HG03558 (cell line): ENCODE data around the gene ACR.
"Not testable (repeated sequence)": the region's sequence is repeated elsewhere in the genome, so short reads cannot be mapped to it uniquely, and the experiment has no call there.

Source experiments
- ATAC-seq: cut with Tn5 transposase; IDR thresholded peaks from one replicate; pipeline ENCODE4 v1.9.1; 2021; ENCODE audit warnings: moderate number of reproducible peaks; ENCODE audit not compliant: unreplicated experiment; ENCODE audit errors: extremely low read depth

Gene ACR

GRCh38 chr22:50730941-50731661 is 6.9 kb upstream of the ACR start:
- ATAC-seq, result no peak

DNA sequence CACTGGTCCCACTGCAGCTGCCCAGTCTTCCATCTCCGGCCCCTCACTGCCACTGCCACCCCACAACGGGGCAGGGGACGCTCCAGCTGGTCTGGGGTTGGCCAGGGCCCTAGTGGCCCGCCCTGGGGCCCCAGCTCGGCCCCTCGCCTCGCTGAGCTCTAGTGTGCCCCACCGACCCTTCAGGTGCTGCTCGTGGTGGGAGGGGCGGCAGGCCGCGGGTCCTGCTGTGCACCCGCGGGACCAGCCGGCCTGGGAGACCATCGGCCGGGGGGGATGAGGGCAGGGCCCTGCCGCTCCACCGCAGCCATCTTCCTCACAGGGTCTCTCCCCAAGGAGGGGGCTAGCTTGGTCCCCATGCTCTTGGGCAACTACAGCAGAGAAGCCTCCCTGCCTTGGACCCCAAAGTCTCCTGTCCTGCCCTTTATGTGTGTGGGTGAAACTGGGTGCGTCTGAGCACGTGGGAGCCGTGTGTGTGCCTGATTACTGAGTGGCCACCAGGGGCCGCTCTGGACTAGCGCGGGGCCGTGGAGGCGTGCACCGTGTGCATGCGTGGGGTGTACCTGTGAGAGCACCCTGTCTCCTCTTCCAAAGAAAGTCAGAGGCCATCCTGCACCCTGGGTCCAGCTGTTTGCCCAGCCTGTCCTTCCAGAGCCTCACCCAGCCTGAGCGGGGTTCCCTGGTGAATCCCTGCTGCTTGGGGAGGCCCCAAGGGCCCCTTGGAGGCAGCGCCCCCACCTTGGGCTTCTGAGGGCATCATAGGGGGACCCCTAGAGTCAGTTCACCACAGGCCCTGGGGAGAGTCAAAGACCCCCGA is 6.0 kb upstream of the ACR start:
- ATAC-seq, result no peak

DNA sequence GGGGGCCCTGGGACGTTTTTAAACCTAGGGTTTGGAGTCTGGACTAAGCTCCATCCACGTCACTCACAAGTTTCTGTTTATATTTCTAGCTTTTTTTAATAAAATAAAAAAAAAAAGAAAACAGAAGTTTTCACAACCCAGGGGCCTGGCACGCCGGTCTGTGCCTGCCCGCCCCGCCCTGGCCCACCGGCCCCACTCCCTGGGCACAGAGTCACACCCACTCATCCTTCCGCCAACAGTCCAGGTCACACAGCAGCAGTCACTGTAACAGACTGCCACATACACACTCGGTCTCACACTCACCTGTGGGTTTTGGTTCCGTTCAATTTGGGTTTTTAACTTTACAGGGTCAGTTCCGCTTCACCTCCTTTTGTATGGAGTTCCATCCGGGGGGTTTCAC is 5.3 kb upstream of the ACR start:
- no peak for ATAC-seq

DNA sequence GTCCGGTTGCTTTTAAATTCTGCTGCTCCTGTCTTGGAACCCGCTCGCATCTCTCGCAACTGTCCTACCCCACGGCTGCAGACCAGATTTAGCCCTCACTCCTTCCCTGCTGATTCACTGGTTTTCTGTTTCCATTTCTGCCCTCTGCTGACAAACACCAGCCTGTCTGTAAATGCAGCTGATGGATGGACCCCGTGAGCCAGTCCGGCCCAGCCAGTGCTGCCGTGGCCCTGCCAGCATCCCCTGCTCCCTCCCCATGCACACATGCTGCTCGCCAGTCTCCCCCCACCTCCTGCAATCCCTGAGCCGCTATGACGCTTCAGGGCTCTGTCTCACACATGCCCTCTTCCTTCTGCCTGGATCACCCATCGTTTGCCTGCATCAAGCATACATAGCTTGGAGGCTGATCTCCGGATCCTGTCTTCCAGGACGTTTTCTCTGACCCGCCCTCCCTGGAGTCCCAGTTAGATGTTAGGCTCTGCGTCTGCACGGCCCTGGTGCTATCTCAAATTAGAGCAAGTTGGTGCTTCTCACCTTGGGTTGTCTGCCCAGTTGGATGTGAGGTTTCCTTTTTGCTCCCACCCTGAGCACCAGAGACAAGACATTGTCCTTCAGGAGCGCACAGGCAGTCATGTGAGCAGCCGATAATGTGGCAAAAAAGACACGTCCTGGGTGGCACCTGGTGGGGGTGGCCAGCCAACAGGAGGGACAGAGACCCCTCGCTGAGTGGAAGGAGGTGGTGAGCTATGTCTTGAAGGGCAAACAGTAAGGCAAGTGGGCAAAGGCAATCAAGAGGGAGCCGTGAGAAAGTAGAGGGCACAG is 4.3 kb upstream of the ACR start:
- ATAC-seq, result no peak

DNA sequence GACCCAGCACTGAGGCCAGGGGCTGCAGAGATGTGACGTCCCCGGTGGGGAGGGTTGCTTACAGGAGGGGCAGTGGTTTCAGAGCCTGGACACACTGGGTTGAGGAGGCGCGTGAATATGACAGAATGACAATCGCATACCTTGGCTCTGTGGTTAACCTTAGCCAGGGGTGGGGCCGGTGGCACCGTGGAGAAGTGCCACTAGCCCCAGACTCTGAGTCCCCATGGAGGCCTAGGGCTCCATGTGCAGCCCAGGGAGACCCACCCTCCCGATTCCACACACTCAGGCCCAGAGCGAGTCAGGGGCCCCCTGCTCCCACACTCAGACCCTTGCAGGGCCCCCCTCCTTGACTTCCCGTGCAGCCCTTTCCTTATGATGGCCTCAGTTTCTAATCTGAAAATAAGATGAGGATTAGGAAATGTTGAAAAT is 3.6 kb upstream of the ACR start:
- no peak for ATAC-seq

DNA sequence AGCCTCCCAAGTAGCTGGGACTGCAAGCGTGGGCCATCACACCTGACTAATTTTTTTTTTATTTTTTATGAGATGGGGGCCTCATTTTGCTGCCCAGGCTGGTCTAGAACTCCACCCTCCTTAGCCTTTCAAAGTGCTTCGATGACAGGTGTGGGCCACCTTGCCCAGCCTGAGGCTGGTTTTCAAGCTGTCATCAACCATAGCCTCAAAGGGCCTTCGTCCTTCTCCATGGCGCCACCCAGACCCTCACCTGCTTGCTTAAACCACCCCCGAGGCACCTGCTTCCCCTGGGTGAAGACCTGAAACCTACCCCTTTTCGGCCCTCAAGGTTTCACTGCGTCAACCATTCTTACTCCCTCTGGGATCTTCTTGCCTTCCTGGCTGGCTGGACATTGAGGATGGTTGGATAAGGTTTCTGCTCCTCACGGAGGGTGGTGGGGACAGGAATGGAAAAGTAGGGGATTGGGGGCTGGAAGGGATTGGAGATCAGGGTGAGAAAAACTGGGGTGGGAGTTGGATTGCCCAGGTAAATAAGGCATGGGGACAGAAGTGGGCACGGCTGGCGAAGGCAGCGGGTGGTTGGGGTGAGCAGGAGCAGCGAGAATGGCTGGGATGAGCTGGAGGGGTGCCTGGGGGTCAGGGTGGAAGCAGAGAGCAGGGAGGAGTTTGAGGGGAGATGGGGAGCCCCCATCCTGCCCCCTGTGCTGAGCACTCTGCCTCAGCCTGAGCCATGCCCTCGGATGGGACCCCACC is 2.8 kb upstream of the ACR start:
- ATAC-seq, result no peak

DNA sequence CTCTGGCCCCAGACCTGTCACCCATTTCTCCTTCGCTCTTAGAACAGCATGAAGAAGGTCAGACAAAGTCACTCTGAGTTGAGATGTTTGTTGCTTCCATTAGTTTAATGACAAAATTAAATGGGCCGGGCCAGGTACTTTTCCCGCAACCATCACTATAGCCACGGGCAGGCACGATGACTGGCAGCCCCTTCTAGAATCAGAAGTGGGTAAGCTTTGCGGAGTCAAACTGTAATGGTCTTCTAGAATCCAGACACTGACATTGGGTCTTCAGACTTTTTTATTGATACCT is 2.3 kb upstream of the ACR start:
- no peak for ATAC-seq

- ATAC-seq, result no peak
These were observed 734 bp downstream of the ACR start for GRCh38 chr22:50738649-50739227.

DNA sequence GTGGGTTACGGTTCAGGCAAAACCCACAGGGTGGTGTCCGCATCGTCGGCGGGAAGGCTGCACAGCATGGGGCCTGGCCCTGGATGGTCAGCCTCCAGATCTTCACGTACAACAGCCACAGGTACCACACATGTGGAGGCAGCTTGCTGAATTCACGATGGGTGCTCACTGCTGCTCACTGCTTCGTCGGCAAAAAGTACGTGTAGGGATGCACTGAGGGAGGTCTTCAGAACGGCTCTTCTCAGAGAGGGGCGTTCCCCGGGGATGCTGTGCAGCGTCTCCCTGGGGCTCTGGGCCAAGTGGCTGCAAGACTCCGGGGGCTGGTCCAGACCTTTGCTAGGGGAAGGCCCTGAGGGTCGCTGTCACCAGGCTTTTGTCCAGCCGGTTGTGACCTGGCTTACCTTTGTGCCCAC is 1.3 kb downstream of the ACR start:
- ATAC-seq, result no peak

- no peak for ATAC-seq
These were observed 1.9 kb downstream of the ACR start for GRCh38 chr22:50739894-50740293.

DNA sequence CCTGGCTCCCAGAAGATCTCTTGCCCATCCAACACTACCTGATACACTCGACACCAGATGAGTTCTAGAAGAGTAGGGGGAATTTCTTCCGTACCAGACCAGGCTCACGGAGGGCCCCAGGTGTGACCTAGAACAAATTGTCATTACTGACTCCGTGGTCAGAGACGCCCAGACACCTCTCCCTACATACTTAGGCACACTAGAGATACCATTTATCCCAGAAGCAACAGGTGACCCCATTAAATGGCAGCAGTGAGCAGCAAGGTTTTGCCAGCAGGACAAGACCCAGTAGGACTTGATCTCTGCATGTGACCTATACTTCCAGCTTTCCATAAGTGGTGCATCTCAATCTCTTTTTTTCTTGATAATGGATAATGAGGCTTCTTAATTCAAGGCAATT is 2.7 kb downstream of the ACR start:
- ATAC-seq, result not testable (repeated sequence)

DNA sequence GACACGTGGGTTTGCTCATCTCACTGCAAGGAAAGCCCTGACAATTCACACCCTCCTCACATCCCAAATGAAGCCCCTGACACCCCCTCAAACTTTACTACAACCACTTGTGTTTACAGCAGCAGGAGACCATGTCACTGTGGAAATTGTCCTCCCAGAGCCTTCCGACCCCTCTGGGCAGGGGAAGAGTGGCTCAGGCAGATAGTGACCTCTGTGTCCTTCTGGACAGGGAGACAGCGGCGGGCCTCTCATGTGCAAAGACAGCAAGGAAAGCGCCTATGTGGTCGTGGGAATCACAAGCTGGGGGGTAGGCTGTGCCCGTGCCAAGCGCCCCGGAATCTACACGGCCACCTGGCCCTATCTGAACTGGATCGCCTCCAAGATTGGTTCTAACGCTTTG is 6.4 kb downstream of the ACR start:
- ATAC-seq, result not testable (repeated sequence)

DNA sequence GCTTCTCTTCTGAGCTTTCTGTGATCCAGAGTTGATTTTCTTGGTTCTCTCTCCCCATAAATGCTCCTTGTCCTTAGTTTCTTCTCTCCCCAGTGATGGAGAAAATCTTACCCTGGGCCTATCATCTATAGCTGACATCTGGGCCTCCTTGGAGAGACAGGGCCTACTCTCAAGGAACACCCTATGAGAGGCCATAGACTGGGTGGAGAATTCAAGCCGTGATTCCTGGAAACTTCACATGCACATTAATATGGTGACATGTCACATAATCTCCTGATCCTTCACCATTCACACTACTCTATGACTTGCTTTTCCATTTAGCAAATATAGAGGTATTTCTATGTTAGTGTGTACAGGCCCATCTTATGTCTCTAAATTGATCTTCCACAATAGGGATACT is 9.5 kb downstream of the ACR start:
- ATAC-seq, result not testable (repeated sequence)

GRCh38 chr22:50748630-50749029 is 10.6 kb downstream of the ACR start:
- not testable (repeated sequence) for ATAC-seq

DNA sequence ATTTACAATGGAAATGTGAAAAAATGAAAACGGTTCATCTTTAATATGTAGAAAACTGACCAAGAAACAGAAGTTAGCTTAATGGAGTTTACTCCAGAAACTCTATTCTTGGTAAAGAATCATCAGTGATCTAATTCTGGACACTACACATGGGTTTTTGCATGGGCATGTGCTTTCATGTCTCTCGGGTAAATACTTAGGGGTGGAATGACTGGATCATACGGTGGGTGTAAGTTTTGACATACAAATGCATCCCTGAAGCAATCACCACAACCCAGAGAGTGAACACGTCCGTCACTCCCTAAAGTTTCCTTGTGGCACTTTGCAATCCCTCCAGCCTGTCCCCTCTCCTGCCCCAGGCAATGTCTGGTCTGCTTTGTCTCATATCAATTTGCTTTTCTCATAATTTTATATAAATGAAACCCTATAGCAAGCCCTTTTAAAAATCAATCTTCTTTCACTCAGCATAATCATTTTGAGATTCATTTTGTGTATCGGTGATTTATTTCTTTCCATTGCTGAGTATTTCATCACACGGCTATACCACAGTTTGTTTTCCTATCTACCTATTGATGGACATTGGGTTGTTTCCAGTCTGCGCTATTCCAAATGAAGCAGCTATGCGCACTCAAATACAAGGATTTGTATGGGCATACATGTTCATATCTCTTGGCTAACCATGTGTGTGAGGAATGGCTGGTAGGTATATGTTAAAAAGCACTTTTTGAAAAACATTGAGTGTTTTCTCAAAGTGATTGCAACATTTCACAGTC is 11.5 kb downstream of the ACR start:
- not testable (repeated sequence) for ATAC-seq

- ATAC-seq, result not testable (repeated sequence)
These were observed 17.2 kb downstream of the ACR start for GRCh38 chr22:50755251-50755650.

- ATAC-seq, result not testable (repeated sequence)
These were observed 18.4 kb downstream of the ACR start for GRCh38 chr22:50756406-50756805.

DNA sequence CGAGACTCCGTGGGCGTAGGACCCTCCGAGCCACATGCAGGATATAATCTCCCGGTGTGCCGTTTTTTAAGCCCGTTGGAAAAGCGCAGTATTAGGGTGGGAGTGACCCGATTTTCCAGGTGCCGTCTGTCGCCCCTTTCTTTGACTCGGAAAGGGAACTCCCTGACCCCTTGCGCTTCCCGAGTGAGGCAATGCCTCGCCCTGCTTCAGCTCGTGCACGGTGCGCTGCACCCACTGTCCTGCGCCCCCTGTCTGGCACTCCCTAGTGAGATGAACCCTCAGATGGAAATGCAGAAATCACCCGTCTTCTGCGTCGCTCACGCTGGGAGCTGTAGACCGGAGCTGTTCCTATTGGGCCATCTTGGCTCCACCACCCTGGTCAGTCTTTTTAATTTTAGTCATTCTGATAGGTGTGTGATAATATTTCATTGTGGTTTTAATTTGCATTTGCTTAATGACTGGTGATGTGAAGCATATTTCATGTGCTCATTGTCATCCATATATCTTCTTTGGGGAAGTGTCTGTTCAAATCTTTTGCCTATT is 19.0 kb downstream of the ACR start:
- ATAC-seq, result not testable (repeated sequence)
